IMR-90 (cell line): ENCODE results near the gene CHPF. TPM values are rescaled to one million over a fixed set of nuclear protein-coding genes. Genes with fewer than 3 reads are reported as not detected.

Experiments used
- ATAC-seq: fragments of 200-7000 bp; cut with Tn5 transposase; 2 replicates; pipeline ENCODE4 v1.9.1; 2020; ENCODE audit warnings: low read depth, mild to moderate bottlenecking, moderate library complexity
- BruUV-seq: library from RNA; stranded (reverse); fragments of 400-500 nt; replicated peaks from 2 replicates; lab custom pipeline; 2021; lab: Mats Ljungman, UMichigan
- CTCF ChIA-PET: fragments of 300-600 bp; formaldehyde crosslinking; extraction: SDS; loops from one replicate; lab custom pipeline; 2021; ENCODE audit warnings: antibody characterized with exemption; lab: Yijun Ruan, JAX
- POLR2A ChIA-PET: fragments of 300-600 bp; sonication (Branson Sonifier 250); formaldehyde crosslinking; loops from one replicate; lab custom pipeline; 2022; ENCODE audit warnings: antibody characterized with exemption; ENCODE audit not compliant: unreplicated experiment; lab: Charles Lee
- DNase-seq: peaks from one replicate; pipeline ENCODE4 v3.0.0; 2013
- H2AFZ ChIP-seq: replicated peaks from 2 replicates; pipeline ENCODE3; 2013; ENCODE audit warnings: low read length, mild to moderate bottlenecking; ENCODE audit not compliant: poor library complexity
- H2AK5ac ChIP-seq: 2 replicates; pipeline ENCODE4 v1.6.1; 2013; ENCODE audit warnings: low read depth, low read length, inconsistent platforms
- H2AK9ac ChIP-seq: replicated peaks from 2 replicates; pipeline ENCODE3; 2013; ENCODE audit warnings: mild to moderate bottlenecking, low read depth, low read length, moderate library complexity; ENCODE audit not compliant: poor library complexity
- H2BK120ac ChIP-seq: 2 replicates; pipeline ENCODE4 v1.6.1; 2013; ENCODE audit warnings: low read depth, low read length, inconsistent platforms
- H2BK15ac ChIP-seq: 3 replicates; pipeline ENCODE4 v1.6.1; 2013; ENCODE audit warnings: low read depth, low read length, inconsistent platforms
- H2BK20ac ChIP-seq: 2 replicates; pipeline ENCODE4 v1.6.1; 2013; ENCODE audit warnings: low read depth, mild to moderate bottlenecking, inconsistent platforms, low read length, moderate library complexity
- H2BK5ac ChIP-seq: 2 replicates; pipeline ENCODE4 v1.6.1; 2013; ENCODE audit warnings: mild to moderate bottlenecking, low read depth, low read length, inconsistent platforms; ENCODE audit not compliant: poor library complexity, severe bottlenecking
- H3K14ac ChIP-seq: replicated peaks from 2 replicates; pipeline ENCODE4 v1.6.1; 2013; ENCODE audit warnings: low read depth, low read length, inconsistent platforms
- H3K18ac ChIP-seq: 2 replicates; pipeline ENCODE4 v1.6.1; 2013; ENCODE audit warnings: low read depth, low read length, control low read depth
- H3K23ac ChIP-seq: 2 replicates; pipeline ENCODE4 v1.6.1; 2013; ENCODE audit warnings: low read depth, low read length, inconsistent platforms
- H3K27ac ChIP-seq: 2 replicates; pipeline ENCODE4 v1.5.1; 2013; ENCODE audit warnings: mild to moderate bottlenecking, control low read depth, low read length; ENCODE audit not compliant: insufficient read depth
- H3K27me3 ChIP-seq: 2 replicates; pipeline ENCODE4 v1.6.1; 2013; ENCODE audit warnings: low read length; ENCODE audit not compliant: control insufficient read depth, insufficient read depth
- H3K36me3 ChIP-seq: 2 replicates; pipeline ENCODE4 v1.6.1; 2013; ENCODE audit warnings: low read length, mixed read lengths; ENCODE audit not compliant: control insufficient read depth, insufficient read depth
- H3K4ac ChIP-seq: 2 replicates; pipeline ENCODE4 v1.6.1; 2013; ENCODE audit warnings: low read depth, low read length, inconsistent platforms
- H3K4me1 ChIP-seq: 2 replicates; pipeline ENCODE4 v1.6.1; 2013; ENCODE audit warnings: low read length, mixed read lengths; ENCODE audit not compliant: control insufficient read depth, insufficient read depth
- H3K4me2 ChIP-seq: 2 replicates; pipeline ENCODE4 v1.6.1; 2013; ENCODE audit warnings: low read depth, mild to moderate bottlenecking, control low read depth, low read length, moderate library complexity
- H3K4me3 ChIP-seq: 2 replicates; pipeline ENCODE4 v1.5.1; 2013; ENCODE audit warnings: low read depth, mild to moderate bottlenecking, control low read depth, low read length, moderate library complexity; ENCODE audit not compliant: insufficient read depth
- H3K56ac ChIP-seq: 2 replicates; pipeline ENCODE4 v1.6.1; 2013; ENCODE audit warnings: low read length, inconsistent platforms; ENCODE audit not compliant: insufficient read depth; ENCODE audit errors: extremely low read depth
- H3K79me1 ChIP-seq, 2 experiments: 2 replicates each; pipeline ENCODE4 v1.6.1; 2013; ENCODE audit warnings: low read length in 2 of 2, inconsistent platforms in 1 of 2, low read depth in 1 of 2
- H3K9ac ChIP-seq: 2 replicates; pipeline ENCODE4 v1.6.1; 2013; ENCODE audit warnings: low read depth, low read length, control low read depth
- H3K9me1 ChIP-seq: 2 replicates; pipeline ENCODE4 v1.6.1; 2013; ENCODE audit warnings: low read length, inconsistent platforms; ENCODE audit not compliant: insufficient read depth
- H3K9me3 ChIP-seq: 2 replicates; pipeline ENCODE4 v1.6.1; 2013; ENCODE audit warnings: low read length; ENCODE audit not compliant: control insufficient read depth, insufficient read depth
- H4K20me1 ChIP-seq: 2 replicates; pipeline ENCODE4 v1.6.1; 2013; ENCODE audit warnings: low read length, inconsistent platforms; ENCODE audit not compliant: insufficient read depth
- H4K5ac ChIP-seq: 2 replicates; pipeline ENCODE4 v1.6.1; 2013; ENCODE audit warnings: mild to moderate bottlenecking, low read depth, low read length, control low read depth
- H4K8ac ChIP-seq, 2 experiments: 2 replicates each; pipeline ENCODE4 v1.6.1; 2013; ENCODE audit warnings: low read depth in 2 of 2, low read length in 2 of 2, control low read depth in 1 of 2, inconsistent platforms in 1 of 2
- H4K91ac ChIP-seq: 2 replicates; pipeline ENCODE4 v1.6.1; 2013; ENCODE audit warnings: low read depth, low read length, inconsistent platforms; ENCODE audit not compliant: insufficient read depth
- CHD1 ChIP-seq: IDR thresholded peaks from 2 replicates; pipeline ENCODE4 v1.6.1; 2012; ENCODE audit warnings: low read depth, low read length, improper control_type of control experiment
- FOS ChIP-seq: fragments of 150-350 bp; IDR thresholded peaks from 2 replicates; pipeline ENCODE4 v1.6.1; 2016; ENCODE audit warnings: low read depth, low read length
- MXI1 ChIP-seq: IDR thresholded peaks from 2 replicates; pipeline ENCODE4 v1.6.1; 2012; ENCODE audit warnings: low read depth, mild to moderate bottlenecking, low read length, moderate library complexity, borderline replicate concordance
- POLR2A ChIP-seq: IDR thresholded peaks from 2 replicates; pipeline ENCODE4 v1.6.1; 2012; ENCODE audit warnings: mild to moderate bottlenecking, low read depth, low read length
- WGBS, 2 experiments: methylation state at CpG; one replicate each; pipeline versions ENCODE4 v1.1.5 to v1.1.7; 2013; ENCODE audit warnings: missing lambda C conversion rate in 2 of 2; ENCODE audit not compliant: insufficient read length in 1 of 2; ENCODE audit errors: extremely low coverage in 2 of 2; 5-methylcytosine and 5-hydroxymethylcytosine counted together
- dilution Hi-C: fragments of 300-500 bp; cut with HindIII; formaldehyde crosslinking; loops from one replicate; pipeline ENCODE4 v1.14.3; 2018; ENCODE audit warnings: low sequenced_read_pairs; ENCODE audit not compliant: unreplicated experiment
- in situ Hi-C: fragments of 300-500 bp; cut with MboI; formaldehyde crosslinking; loops from 3 replicates; pipeline ENCODE4 v1.14.3; 2019; ENCODE audit warnings: low sequenced_read_pairs, inconsistent platforms, mixed read lengths
- intact Hi-C: fragments of 100-400 bp; cut with micrococcal nuclease; formaldehyde crosslinking; loops from 2 replicates; pipeline ENCODE4 v1.10.0; 2022
- polyA plus RNA-seq, 3 experiments: library from polyadenylated mRNA; depleted of rRNA; stranded (reverse); fragments of >200 nt; gene quantifications; 2 replicates each; pipeline ENCODE4 v1.2.3, GENCODE V29; 2012; ENCODE audit warnings: low replicate concordance in 1 of 3
- total RNA-seq: library from RNA; depleted of rRNA; stranded (reverse); fragments of >200 nt; gene quantifications from 2 replicates; pipeline ENCODE4 v1.2.3, GENCODE V29; 2012

CHPF gene
- total and polyA plus RNA-seq, 2 of the 4 experiments (the other 2 are of a cell fraction) = 24.0 to 115 TPM

DNA sequence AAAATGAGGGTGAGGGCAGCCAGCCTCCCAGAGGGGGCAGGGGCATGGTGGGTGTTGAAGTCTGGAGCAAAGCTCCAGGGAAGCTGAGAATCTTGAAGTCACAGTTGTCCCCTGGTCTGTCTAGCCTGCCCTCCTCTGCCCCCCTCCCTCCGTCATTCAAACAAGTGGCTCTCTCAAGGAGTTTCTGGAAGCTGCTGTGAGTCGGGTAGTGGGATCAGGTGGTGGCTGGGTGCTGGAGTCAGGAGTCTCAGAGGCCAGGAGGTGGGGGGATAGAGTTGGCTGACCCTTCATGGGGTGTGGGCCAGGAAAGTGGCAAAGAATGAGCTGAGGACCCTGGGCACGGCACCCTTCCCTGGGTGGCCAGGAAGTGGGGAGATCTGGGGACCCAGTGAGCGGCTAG is 29.8 kb downstream of the CHPF start:
- no peak for TF ChIP-seq FOS
- TF ChIP-seq CHD1 = no peak
- TF ChIP-seq POLR2A = no peak
- TF ChIP-seq MXI1 = no peak

More for the DNA sequence above, 29.8 kb downstream of the CHPF start:
- ATAC-seq (no peak), DNase-seq (no peak)
- no peak overlapping the region for H3K4me3 ChIP-seq
- dilution Hi-C loops = no loop called here
- no peak overlapping the region for H3K56ac ChIP-seq
- peaks cover 8% of the 10 kb centered on the region; the same call in 1 of the 2 replicates for H3K4me1 ChIP-seq
- H4K20me1 ChIP-seq = no peaks in the 10 kb centered on the region
- H3K4ac ChIP-seq = no peak overlapping the region
- no peak overlapping the region for H2BK120ac ChIP-seq
- intact Hi-C loops = no loop called here
- in situ Hi-C loops = no loop called here
- H4K8ac ChIP-seq = no peak overlapping the region
- H2BK20ac ChIP-seq = no peak overlapping the region
- H3K14ac ChIP-seq = no peak overlapping the region
- no peak overlapping the region for H3K27ac ChIP-seq
- H2AK5ac ChIP-seq = no peak overlapping the region
- CTCF ChIA-PET = interaction anchor here (1.5 kb wide), 1 partner anchor 111 kb away, joined by 5 read pairs; no protein-coding TSS in a partner anchor
- H3K79me1 ChIP-seq = no peaks in the 10 kb centered on the region
- no peak overlapping the region for H4K91ac ChIP-seq
- H4K5ac ChIP-seq = no peak overlapping the region
- H2BK15ac ChIP-seq = no peak overlapping the region
- POLR2A ChIA-PET = no interaction called here
- no peak overlapping the region for H3K23ac ChIP-seq
- no peak overlapping the region for H2BK5ac ChIP-seq
- 0% methylated on average over 1 of the region's 4 CpGs; no CpG with 5 or more reads in 1 of the 2 experiments for WGBS, 2 experiments
- BruUV-seq = no TSS peak
- peaks cover 78% of the 10 kb centered on the region for H3K27me3 ChIP-seq
- H3K18ac ChIP-seq = no peak overlapping the region
- no peaks in the 10 kb centered on the region for H3K9me1 ChIP-seq
- H2AK9ac ChIP-seq = no peak overlapping the region
- H3K36me3 ChIP-seq = no peaks in the 10 kb centered on the region
- peak overlapping the region; percentile 52; the same call in 1 of the 2 replicates for H3K4me2 ChIP-seq
- no peak overlapping the region for H3K9ac ChIP-seq
- H2AFZ ChIP-seq = no peak overlapping the region
- no peaks in the 10 kb centered on the region for H3K9me3 ChIP-seq
